HG02642 (cell line): ENCODE results near the gene YAP1.

Experiments used
- ATAC-seq: cut with Tn5 transposase; IDR thresholded peaks from one replicate; pipeline ENCODE4 v1.9.1; 2021; ENCODE audit warnings: mild to moderate bottlenecking; ENCODE audit not compliant: unreplicated experiment, poor library complexity

The YAP1 gene

DNA sequence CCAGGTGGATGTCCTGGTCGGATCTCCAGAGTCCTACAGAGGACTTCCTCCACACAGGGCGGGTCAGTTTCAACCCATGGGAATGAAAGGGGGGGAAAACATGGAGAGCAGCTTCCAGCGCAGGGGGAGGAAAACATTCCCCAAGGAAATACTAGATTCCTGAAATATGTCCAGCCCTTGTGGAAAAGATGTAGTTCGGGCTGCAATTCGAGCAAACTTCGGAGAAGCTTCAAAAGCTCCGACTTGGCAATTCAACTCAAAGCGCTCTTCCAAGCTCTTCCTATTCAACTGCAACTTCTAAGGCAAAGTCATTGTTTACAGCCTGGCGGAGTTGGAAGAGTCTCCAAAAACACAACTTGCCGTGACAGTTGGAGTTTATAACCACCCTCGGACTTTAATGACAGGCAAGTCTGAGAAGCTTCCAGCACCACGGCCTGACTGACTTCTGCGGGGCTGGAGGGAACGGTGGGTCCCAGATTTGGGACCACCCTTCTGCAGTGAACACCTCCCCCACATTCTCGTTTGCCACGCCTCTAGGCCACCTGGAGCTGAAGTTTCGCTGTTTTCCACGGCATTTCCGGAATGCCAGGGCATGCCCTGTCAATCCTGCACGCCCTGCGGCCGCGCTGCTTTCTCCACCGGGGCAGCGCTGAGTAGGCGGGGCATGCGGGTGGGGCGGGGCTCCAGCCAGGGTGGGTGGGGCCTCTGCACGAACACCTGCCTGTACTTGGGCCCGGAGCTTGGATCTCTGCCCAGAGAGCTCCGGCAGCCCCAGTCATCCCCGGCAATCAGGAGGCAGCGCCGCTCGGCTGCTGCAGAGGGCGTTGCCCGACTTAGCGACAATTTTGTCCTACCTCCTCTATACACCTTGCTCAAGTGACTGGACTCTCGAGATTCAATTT is 158.1 kb downstream of the YAP1 start:
- ATAC-seq: peak; percentile 97

GRCh38 chr11:102268985-102269470 is 158.8 kb downstream of the YAP1 start:
- no peak for ATAC-seq

DNA sequence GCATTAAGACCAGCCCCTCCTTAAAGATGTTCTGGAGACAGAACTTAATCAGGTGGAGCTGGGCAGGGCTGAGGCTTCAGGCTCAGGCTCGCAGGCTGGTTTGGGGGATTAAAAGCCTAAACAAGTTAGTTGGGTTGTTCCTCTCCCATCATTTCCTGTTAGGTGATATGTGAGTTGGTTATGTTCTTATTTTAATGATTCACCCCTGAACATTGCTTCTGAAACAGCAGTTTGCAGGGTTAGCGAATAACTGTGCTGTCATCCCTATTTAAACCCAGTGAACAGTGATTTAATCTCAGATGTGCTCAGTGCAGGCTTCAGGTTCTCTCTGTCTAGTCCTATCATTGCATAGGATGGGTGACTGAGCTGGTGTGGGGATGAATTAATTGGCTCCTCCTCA is 159.7 kb downstream of the YAP1 start:
- no peak for ATAC-seq

GRCh38 chr11:102272047-102272824 is 162.0 kb downstream of the YAP1 start:
- ATAC-seq: no peak

GRCh38 chr11:102274628-102275027 is 164.4 kb downstream of the YAP1 start:
- no peak for ATAC-seq

- ATAC-seq: no peak
Observed at GRCh38 chr11:102276362-102276761, 166.1 kb downstream of the YAP1 start.

DNA sequence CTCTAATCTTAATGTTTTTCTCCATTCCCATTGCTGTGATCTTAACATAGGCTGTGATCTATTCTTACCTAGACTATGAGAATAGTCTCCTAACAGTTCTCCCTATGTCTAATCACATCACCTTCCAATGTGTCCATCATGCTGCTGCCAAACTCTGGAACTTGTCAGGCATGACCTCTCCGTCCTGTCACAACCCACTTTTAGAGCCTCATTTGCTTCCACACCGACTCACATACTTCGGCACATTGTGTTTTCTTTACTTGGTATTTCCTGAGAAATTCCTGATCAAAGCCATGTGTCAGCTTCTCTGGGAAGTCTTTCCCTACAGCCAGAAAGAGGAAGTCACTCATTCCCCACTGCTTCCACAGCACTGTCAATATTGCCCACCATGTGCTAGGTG is 166.5 kb downstream of the YAP1 start:
- ATAC-seq: no peak

- ATAC-seq: peak; percentile 93
Observed at GRCh38 chr11:102279641-102280170, 169.5 kb downstream of the YAP1 start.

DNA sequence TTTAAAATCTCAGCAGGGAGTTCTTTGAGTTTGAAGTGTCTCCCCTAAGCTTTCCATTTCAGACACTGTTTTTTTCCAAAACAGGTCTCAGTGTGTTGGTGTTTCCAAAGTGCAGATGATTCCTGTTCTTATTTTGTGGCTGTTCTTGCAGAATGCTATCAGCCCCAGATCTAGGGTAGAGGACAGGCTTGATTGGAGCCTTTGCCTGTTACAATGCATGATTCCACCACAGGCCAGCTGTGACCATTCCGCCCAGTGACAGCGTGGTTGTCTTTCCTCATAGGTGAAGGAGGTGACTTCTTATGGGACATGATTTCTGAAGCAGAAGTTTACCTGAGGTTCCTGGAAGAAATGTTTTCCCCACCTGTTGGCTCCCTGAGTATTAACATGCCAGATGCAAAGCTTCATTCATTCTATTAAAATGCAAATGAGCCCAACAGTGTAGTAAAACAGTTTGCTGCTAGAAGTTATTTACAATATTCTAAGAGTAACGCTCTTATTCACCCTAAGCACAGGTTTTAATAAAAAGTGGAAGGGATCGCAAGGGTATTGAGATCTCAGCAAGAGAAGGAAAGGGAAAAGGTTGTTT is 170.1 kb downstream of the YAP1 start:
- ATAC-seq: no peak
